CMK (cell line): ENCODE results near the gene AQP5.

Source experiments
- DNase-seq: peaks from one replicate; pipeline ENCODE4 v3.0.0-alpha.2; 2010; ENCODE audit warnings: low read depth

Gene AQP5

GRCh38 chr12:49961111-49961922, at the start of gene AQP5:
Gene AQP5 (plus strand): TSS chr12:49961872. CDS start chr12:49962018, 146 bp downstream.
- DNase-seq = no peak

- no peak for DNase-seq
Observed at GRCh38 chr12:49912345-49913255, 49.1 kb upstream of the AQP5 start.

- no peak for DNase-seq
Observed at GRCh38 chr12:49916129-49916919, 45.3 kb upstream of the AQP5 start.

- DNase-seq = no peak
Observed at GRCh38 chr12:49917166-49917787, 44.4 kb upstream of the AQP5 start.

GRCh38 chr12:49917788-49918173, 43.9 kb upstream of the AQP5 start:
- DNase-seq = no peak

GRCh38 chr12:49920241-49920914, 41.3 kb upstream of the AQP5 start:
- no peak for DNase-seq

- no peak for DNase-seq
Observed at GRCh38 chr12:49920915-49921286, 40.8 kb upstream of the AQP5 start.

GRCh38 chr12:49921299-49921698, 40.4 kb upstream of the AQP5 start:
- DNase-seq = no peak

- DNase-seq = no peak
Observed at GRCh38 chr12:49921936-49922335, 39.7 kb upstream of the AQP5 start.

GRCh38 chr12:49922349-49923034, 39.2 kb upstream of the AQP5 start:
- no peak for DNase-seq

GRCh38 chr12:49923035-49923644, 38.5 kb upstream of the AQP5 start:
- no peak for DNase-seq

- DNase-seq = no peak
Observed at GRCh38 chr12:49923880-49924556, 37.7 kb upstream of the AQP5 start.

- DNase-seq = no peak
Observed at GRCh38 chr12:49924628-49925246, 36.9 kb upstream of the AQP5 start.

- DNase-seq = no peak
Observed at GRCh38 chr12:49925433-49926204, 36.1 kb upstream of the AQP5 start.

- no peak for DNase-seq
Observed at GRCh38 chr12:49928471-49928870, 33.2 kb upstream of the AQP5 start.

- no peak for DNase-seq
Observed at GRCh38 chr12:49929581-49929980, 32.1 kb upstream of the AQP5 start.

- no peak for DNase-seq
Observed at GRCh38 chr12:49930515-49931288, 31.0 kb upstream of the AQP5 start.

GRCh38 chr12:49932023-49932422, 29.6 kb upstream of the AQP5 start:
- DNase-seq = no peak
